GM19193 (cell line): Measurements from ENCODE around the gene NFIA.

Experiments used
- POLR2A ChIP-seq: IDR thresholded peaks from 4 replicates; pipeline ENCODE4 v1.6.1; 2011; ENCODE audit not compliant: insufficient read depth, insufficient read length; ENCODE audit errors: extremely low read depth

The NFIA gene

GRCh38 chr1:61461406-61462384 lies 379.3 kb downstream of the NFIA start:
- no peak for TF ChIP-seq POLR2A

GRCh38 chr1:61462628-61463027 lies 380.3 kb downstream of the NFIA start:
- TF ChIP-seq POLR2A: no peak

- TF ChIP-seq POLR2A: no peak
These were observed 380.9 kb downstream of the NFIA start for GRCh38 chr1:61463220-61463619.

GRCh38 chr1:61469365-61469764 lies 387.0 kb downstream of the NFIA start:
- no peak for TF ChIP-seq POLR2A

GRCh38 chr1:61472876-61473275 lies 390.5 kb downstream of the NFIA start:
- no peak for TF ChIP-seq POLR2A

- no peak for TF ChIP-seq POLR2A
These were observed 392.0 kb downstream of the NFIA start for GRCh38 chr1:61474269-61474817.

- TF ChIP-seq POLR2A: no peak
These were observed 392.6 kb downstream of the NFIA start for GRCh38 chr1:61474963-61475362.

- TF ChIP-seq POLR2A: no peak
These were observed 394.9 kb downstream of the NFIA start for GRCh38 chr1:61477301-61477700.

- no peak for TF ChIP-seq POLR2A
These were observed 398.0 kb downstream of the NFIA start for GRCh38 chr1:61480273-61480935.

- no peak for TF ChIP-seq POLR2A
These were observed 399.0 kb downstream of the NFIA start for GRCh38 chr1:61481315-61481715.

- no peak for TF ChIP-seq POLR2A
These were observed 399.9 kb downstream of the NFIA start for GRCh38 chr1:61482170-61482734.

- TF ChIP-seq POLR2A: no peak
These were observed 404.6 kb downstream of the NFIA start for GRCh38 chr1:61486783-61487536.

GRCh38 chr1:61487801-61488200 lies 405.4 kb downstream of the NFIA start:
- no peak for TF ChIP-seq POLR2A

- no peak for TF ChIP-seq POLR2A
These were observed 408.6 kb downstream of the NFIA start for GRCh38 chr1:61490924-61491323.
